Body of pancreas (tissue), 4 donors: ENCODE measurements around the gene IGSF8.

Experiments used
- POLR2A ChIP-seq, 3 donors: fragments of 450-650 bp; IDR thresholded peaks; one replicate each; pipeline ENCODE4 v1.6.1; 2016; ENCODE audit warnings: antibody characterized with exemption in 3 of 3, mild to moderate bottlenecking in 2 of 3
- TF ChIP-seq, protein P1 (sequence below), 7 experiments: fragments of 450-650 bp in 4 of 7; fragments of 200-600 bp in 3 of 7; sonication (generic) in 3 of 7; IDR thresholded peaks; one replicate each; pipeline ENCODE4 v1.5.1; 2016 to 2019; ENCODE audit warnings: antibody characterized with exemption in 7 of 7

DNA sequence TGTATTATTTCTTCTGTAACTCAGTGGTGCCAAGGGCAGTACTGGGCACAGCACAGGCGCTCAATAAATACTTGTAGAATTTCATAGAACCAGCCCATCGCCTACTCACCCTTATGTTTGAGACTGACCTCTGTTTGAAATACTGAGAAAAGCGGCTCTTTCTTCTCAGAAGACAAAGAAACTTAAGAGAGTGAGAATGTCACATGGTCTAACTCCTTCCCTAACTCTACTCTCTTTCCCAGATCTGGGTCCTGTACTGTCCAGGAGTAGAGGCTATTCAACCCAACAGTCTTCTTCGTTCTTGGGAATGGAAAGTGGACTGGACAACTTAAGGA is 4.2 kb downstream of the IGSF8 start:
- TF ChIP-seq POLR2A (IDR thresholded peaks at IDR 0.05): no peak
- TF ChIP-seq, protein P1, sequence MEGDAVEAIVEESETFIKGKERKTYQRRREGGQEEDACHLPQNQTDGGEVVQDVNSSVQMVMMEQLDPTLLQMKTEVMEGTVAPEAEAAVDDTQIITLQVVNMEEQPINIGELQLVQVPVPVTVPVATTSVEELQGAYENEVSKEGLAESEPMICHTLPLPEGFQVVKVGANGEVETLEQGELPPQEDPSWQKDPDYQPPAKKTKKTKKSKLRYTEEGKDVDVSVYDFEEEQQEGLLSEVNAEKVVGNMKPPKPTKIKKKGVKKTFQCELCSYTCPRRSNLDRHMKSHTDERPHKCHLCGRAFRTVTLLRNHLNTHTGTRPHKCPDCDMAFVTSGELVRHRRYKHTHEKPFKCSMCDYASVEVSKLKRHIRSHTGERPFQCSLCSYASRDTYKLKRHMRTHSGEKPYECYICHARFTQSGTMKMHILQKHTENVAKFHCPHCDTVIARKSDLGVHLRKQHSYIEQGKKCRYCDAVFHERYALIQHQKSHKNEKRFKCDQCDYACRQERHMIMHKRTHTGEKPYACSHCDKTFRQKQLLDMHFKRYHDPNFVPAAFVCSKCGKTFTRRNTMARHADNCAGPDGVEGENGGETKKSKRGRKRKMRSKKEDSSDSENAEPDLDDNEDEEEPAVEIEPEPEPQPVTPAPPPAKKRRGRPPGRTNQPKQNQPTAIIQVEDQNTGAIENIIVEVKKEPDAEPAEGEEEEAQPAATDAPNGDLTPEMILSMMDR (IDR thresholded peaks at IDR 0.05): no peak
